HL-60 (cell line): ENCODE results near the gene ZNF695.

Source experiments
- DNase-seq, 2 experiments: peaks; one replicate each; pipeline ENCODE4 v3.0.0-alpha.2; 2010 to 2020; ENCODE audit warnings: low read depth in 1 of 2, low spot score in 1 of 2
- H3K27ac ChIP-seq: fragments of 250-450 bp; sonication (Bioruptor Pico); replicated peaks from 2 replicates; pipeline ENCODE4 v1.5.1; 2020; ENCODE audit warnings: mild to moderate bottlenecking, moderate library complexity
- H3K27me3 ChIP-seq: fragments of 250-450 bp; sonication (Bioruptor Pico); 2 replicates; pipeline ENCODE4 v1.5.1; 2021; ENCODE audit warnings: mild to moderate bottlenecking, moderate library complexity; ENCODE audit not compliant: insufficient read depth, poor library complexity, severe bottlenecking
- H3K4me3 ChIP-seq: replicated peaks from 2 replicates; pipeline ENCODE4 v1.5.1; 2011; ENCODE audit warnings: mild to moderate bottlenecking, control low read depth, low read length; ENCODE audit not compliant: insufficient read depth
- CTCF ChIP-seq: IDR thresholded peaks from one replicate; pipeline ENCODE4 v1.5.1; 2011; ENCODE audit warnings: low read length, control low read depth, inconsistent platforms; ENCODE audit not compliant: insufficient read depth
- GABPA ChIP-seq: IDR thresholded peaks from 2 replicates; pipeline ENCODE4 v1.6.1; 2012; ENCODE audit warnings: low read depth
- POLR2AphosphoS5 ChIP-seq: IDR thresholded peaks from 2 replicates; pipeline ENCODE4 v1.6.1; 2012; ENCODE audit warnings: low read depth
- REST ChIP-seq: IDR thresholded peaks from 2 replicates; pipeline ENCODE4 v1.6.1; 2012; ENCODE audit warnings: low read depth; ENCODE audit not compliant: insufficient replicate concordance
- SPI1 ChIP-seq: IDR thresholded peaks from 2 replicates; pipeline ENCODE4 v1.6.1; 2012; ENCODE audit warnings: low read depth, mild to moderate bottlenecking, borderline replicate concordance
- long read RNA-seq: library from polyadenylated mRNA; unstranded; transcript quantifications from one replicate; pipeline ENCODE4 v2.0.0, GENCODE V29; 2020

The ZNF695 gene
- long read RNA-seq, partial matches to known transcripts = 0 of 1 reads
- long read RNA-seq, other reads (novel, unspliced or antisense) = 1 of 1 reads

DNA sequence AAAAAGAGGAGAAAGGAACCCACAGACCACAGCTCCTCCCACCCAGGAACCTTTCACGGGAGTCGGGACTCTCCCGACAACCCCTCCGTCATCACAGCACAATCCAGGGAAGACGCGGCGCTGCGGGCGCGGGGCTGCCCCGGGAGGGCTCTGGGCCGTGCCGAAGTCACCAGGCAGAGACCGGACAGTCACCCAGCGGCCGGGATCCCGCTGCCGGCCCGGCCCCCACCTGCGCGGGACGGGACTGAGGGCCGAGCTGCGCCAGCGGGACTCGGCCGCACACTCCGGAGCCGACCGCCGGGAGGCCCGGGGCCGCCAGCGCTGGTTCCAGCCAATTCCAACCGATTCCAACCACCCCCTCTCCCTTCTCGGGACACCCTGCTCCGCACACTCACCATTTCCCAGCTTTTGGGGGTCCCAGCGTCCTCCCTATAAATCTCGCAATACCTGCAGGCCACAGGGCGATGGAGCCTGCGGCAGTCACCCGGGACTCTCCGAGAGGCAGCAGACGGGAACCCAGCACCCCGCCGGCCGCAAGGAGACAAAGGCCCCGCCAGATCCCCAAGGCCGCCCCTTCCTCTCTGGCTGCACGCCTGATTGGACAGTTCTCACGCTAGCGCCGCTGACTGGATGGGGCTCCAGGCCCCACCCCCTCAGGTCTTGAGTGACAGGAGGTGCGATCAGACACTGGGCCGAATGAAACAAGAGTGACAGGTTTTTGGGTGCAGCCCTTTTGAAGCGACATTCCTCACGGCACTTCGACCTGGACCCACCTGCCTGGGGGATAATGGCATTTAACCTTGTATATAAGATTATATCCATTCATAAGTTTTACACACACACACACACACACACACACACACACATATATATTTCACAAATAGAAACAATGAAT is at the start of gene ZNF695:
ZNF695 (minus strand) TSS at position 547 of the 895 bp plus-strand sequence; CDS start at position 398, 149 bp downstream.
- peak in 1 of 2 experiments; percentile 89 for DNase-seq
- peak within 1 kb of the TSS; percentile 36; the same call in 1 of the 2 replicates for H3K27ac ChIP-seq
- no peak for TF ChIP-seq SPI1
- no peak for TF ChIP-seq REST
- TF ChIP-seq CTCF = no peak
- H3K27me3 ChIP-seq = no peaks in the 10 kb centered on the region
- H3K4me3 ChIP-seq = no peak within 1 kb of the TSS

GRCh38 chr1:247056071-247056470 is 48.2 kb upstream of the ZNF695 start:
- no peak overlapping the region for H3K4me3 ChIP-seq
- TF ChIP-seq REST (no peak), CTCF (no peak), GABPA (no peak), POLR2AphosphoS5 (no peak), SPI1 (no peak)
- DNase-seq = no peak
- no peak overlapping the region for H3K27ac ChIP-seq
- H3K27me3 ChIP-seq = no peaks in the 10 kb centered on the region

DNA sequence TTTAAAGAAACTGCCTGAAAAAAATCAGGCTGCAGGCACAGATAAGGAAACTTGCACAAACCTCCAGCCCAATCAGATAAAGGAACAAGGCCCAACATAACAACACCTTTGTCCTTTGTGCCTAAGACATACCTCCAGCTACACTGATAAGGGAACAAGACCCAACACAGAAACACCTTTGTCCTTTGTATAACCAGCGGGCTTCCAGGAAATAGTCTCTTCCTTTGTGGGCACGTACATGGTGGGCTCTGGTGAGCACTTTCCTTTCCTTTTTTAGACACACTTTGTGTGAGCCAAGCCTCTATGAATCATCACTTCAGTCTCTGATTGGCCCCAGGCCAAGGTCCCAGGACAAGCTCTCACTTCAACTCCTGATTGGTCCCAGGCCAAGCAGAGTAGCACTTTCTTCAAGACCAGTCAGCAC is 47.1 kb upstream of the ZNF695 start:
- Histone ChIP-seq H3K27me3 (no peaks in the 10 kb centered on the region), H3K27ac (no peak overlapping the region), H3K4me3 (no peak overlapping the region)
- no peak for TF ChIP-seq POLR2AphosphoS5
- no peak for DNase-seq

DNA sequence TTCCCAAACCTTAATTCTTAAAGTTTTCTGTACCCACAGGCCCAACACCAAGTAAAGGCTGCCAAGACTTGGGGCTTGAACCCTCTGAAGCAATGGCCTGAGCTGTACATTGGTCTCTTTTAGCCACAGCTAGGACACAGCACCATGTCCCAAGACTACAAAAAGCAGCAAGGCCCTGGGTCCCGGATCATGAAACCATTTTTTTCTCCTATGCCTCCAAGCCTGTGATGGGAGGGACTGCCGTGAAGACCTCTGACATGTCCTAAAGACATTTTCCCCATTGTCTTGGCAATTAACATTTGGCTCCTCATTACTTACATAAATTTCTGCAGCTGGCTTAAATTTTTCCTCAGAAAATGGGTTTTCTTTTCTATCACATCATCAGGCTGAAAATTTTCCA is 39.8 kb upstream of the ZNF695 start:
- Histone ChIP-seq H3K4me3 (no peak overlapping the region), H3K27ac (no peak overlapping the region), H3K27me3 (no peaks in the 10 kb centered on the region)
- TF ChIP-seq CTCF = no peak
- no peak for TF ChIP-seq SPI1
- TF ChIP-seq GABPA = no peak
- TF ChIP-seq REST = no peak
- no peak for TF ChIP-seq POLR2AphosphoS5
- DNase-seq = no peak
